Measurements from ENCODE around the gene ARHGEF28.

ARHGEF28 gene

GRCh38 chr5:73901043-73901442 lies 275.0 kb downstream of the ARHGEF28 start:
- no peak for DNase-seq (ENCODE audit: low spot score)

- no peak for DNase-seq (ENCODE audit: low spot score)
Observed at GRCh38 chr5:73901455-73901854, 275.5 kb downstream of the ARHGEF28 start.

DNA sequence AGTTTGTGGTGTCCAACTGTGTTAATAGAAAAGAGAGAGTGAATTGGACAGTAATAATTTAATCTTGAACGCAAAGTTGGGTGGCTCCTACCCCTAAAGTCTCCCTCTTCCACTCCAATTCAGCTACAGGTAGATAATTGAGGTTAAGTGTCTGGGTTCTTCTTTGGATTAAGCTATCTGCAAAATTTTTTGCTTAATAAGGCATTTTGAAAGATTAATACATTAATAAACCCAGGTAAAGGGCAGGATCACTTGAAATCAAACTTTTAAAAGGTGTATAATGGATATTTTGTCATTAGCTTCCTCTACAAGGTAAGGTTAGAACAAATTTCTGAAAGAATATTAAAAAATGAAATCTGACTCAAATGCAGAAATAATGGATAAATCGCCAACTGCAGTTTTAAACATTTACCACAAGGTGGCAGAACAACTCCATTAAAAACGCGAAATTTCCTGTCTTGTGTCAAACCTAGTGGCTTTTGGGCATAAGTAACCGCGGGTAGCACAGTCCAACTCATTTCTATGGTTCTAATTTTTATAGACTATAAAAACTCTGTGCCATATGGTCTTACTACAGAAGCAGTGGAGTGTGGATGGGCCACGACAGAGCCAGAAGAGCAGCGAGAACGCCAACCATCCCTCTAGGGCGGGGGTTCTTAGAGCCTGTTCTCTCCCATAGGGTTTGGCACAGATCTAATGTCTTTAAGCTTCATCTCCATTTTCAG lies 276.5 kb downstream of the ARHGEF28 start:
- no peak for DNase-seq (ENCODE audit: low spot score)

DNA sequence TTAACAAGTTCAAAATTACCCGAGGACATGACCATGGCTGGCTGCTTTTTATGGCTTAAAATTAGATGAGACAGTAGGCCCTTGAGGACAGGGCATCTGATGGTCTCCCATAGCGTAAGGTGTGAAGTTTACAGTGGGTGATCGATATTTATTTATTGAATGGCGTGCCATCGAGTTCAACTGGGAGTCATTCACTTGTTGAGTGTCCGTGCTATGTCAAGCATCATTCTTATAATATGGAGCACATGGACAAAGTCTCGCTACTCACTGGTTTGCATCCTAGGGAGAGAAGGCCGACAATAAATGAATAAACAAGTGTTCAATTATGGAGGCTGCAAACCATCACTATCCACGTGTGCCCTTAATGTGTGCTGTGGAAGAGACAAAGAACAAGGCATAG lies 277.2 kb downstream of the ARHGEF28 start:
- DNase-seq (ENCODE audit: low spot score) = no peak

GRCh38 chr5:73906277-73906676 lies 280.3 kb downstream of the ARHGEF28 start:
- DNase-seq (ENCODE audit: low spot score) = no peak

- no peak for DNase-seq (ENCODE audit: low spot score)
Observed at GRCh38 chr5:73907164-73907563, 281.2 kb downstream of the ARHGEF28 start.

DNA sequence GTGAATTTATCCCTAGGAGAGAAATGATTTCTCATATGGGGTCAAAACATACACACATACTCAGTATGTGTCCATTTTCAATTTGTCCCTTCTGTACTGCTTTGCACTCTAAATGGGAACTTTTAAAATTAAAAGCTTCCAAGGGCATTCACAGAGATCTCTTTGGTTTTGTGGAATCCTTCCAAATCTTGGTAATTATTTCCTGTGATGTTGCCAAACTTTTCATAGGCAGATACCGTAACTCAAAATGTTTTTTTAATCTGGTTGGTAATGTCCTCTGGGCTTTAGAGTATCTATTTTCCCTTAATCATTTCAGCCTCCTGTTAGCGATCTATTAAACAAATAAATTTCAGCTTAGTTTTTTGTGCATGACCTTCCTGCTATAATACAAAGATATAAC lies 282.4 kb downstream of the ARHGEF28 start:
- no peak for DNase-seq (ENCODE audit: low spot score)

- DNase-seq (ENCODE audit: low spot score) = no peak
Observed at GRCh38 chr5:73908846-73909245, 282.9 kb downstream of the ARHGEF28 start.

GRCh38 chr5:73909474-73909873 lies 283.5 kb downstream of the ARHGEF28 start:
- DNase-seq (ENCODE audit: low spot score) = no peak

- DNase-seq (ENCODE audit: low spot score) = no peak
Observed at GRCh38 chr5:73911761-73912393, 285.9 kb downstream of the ARHGEF28 start.

DNA sequence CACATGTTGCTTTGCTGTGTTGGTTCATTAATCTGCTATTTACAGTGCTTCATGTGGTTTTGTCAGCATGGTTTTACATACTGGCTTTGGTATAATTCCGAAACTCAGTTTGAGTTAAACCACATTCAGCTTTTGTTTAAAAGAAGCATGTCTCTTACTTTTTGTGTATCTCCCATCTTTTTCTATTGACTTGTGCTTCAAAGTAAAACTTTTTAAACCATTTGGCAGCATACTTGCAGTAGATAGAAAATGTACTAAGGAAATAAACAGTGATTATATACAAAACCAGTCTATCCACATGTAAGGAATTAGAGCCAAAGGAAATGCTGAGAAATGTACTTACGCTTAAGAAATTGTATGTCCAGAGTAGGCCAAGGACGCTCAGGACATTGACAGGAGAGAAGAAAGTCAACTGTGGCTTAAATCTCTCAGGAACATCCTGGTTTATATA lies 286.9 kb downstream of the ARHGEF28 start:
- DNase-seq (ENCODE audit: low spot score) = no peak

- DNase-seq (ENCODE audit: low spot score) = no peak
Observed at GRCh38 chr5:73913971-73914370, 288.0 kb downstream of the ARHGEF28 start.

- no peak for DNase-seq (ENCODE audit: low spot score)
Observed at GRCh38 chr5:73915345-73915744, 289.3 kb downstream of the ARHGEF28 start.

DNA sequence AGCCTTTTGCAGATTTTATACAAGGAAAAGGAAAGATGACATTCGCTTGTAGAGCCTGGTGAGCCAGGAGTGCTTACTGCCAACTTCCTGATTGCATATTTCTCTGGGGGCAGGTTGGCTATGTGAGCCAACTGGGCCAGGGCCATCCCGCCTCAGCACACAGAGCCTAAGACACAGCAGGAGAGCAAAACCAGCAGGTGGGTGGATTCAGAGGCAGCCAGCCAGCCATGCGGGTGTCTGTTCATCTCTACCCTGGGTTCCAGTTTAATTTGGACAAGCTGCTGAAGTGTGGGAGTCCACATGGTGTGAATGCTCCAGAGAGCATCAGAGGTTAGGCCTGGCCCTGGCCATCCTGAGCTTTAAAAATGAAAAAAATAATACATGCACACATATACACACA lies 291.4 kb downstream of the ARHGEF28 start:
- DNase-seq (ENCODE audit: low spot score) = no peak

GRCh38 chr5:73917891-73918290 lies 291.9 kb downstream of the ARHGEF28 start:
- no peak for DNase-seq (ENCODE audit: low spot score)

DNA sequence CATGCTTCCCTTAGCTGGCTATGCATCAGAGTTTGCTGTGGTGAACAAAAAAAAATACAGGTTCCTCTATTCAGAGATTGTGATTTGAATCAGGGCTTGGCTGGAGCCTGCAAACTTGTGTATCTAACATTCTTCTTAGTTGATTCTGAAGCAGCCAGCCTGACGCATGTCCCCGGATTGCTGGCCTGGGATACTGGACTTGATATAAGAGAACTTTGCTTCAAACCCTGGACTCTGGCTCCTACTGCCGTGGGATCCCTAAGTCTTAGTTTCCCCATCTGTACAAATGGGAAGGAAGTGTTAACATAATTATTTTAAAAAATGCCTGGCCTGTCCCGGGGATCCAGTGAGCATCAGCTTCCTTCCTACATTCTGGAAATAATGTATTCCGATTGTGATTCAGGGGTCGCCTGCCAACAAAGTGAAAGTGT lies 292.8 kb downstream of the ARHGEF28 start:
- DNase-seq (ENCODE audit: low spot score) = no peak

GRCh38 chr5:73921741-73922140 lies 295.7 kb downstream of the ARHGEF28 start:
- DNase-seq (ENCODE audit: low spot score) = no peak

GRCh38 chr5:73922224-73922623 lies 296.2 kb downstream of the ARHGEF28 start:
- DNase-seq (ENCODE audit: low spot score) = no peak

DNA sequence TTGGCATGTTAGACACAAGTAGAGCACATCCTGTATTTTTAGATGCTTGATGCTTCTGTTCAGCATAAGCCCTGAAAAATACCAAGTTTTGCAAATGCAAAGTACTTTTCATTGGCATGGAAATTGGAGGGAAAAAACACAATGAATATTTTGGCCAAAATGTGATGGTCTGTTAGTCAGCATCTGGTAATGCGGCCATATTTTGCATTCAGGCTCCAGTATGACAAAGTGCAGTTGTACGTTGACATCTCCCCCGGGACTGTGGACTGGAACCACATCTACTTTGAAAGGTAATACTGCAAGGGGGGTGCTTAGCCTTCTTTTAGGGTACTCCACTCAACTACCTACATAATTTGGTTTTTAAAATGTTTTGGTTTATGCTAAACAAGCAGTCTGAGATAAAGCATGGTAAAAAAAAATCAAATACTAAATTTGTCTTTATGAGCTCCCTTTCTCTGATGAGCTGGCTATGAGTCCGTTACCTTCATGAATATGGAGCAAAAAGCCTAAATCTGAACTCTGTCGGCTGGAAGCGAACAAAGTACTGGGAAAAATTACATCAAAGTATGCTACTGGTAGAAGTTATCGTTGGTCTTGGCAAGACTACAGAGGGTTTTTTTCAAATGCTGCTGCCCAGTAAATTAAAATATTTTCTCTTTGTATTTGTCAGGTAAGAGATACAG lies 297.0 kb downstream of the ARHGEF28 start:
- DNase-seq (ENCODE audit: low spot score) = no peak

DNA sequence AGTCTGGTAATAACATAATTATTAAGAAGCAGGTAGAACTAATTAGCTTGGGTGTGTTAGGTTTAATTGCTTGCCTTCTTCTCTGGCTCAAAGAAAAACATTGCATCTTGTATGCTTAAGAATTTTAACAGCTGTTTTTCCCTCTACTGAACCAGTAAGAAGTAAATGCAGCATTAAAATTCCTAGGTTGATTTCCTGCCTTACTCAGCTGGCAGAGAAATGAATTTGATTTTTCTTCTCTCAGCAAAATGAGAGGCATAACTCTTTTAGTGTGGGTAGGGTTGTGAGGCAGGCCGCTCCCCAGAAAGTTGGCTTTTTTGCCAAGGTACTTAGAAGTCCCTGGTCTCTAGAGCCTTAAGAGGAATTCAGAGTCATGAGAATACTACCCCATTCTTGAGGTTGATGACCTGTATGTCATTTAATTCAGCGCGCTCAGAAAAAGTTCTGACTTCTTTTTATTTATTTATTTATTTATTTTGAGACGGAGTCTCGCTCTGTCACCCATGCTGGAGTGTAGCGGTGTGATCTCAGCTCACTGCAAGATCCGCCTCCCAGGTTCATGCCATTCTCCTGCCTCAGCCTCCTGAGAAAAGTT lies 302.6 kb downstream of the ARHGEF28 start:
- DNase-seq (ENCODE audit: low spot score) = no peak

- no peak for DNase-seq (ENCODE audit: low spot score)
Observed at GRCh38 chr5:73935719-73936118, 309.7 kb downstream of the ARHGEF28 start.

GRCh38 chr5:73938280-73938937 lies 312.4 kb downstream of the ARHGEF28 start:
- DNase-seq (ENCODE audit: low spot score) = no peak
